Testis (tissue), 5 donors: ENCODE measurements around the gene STX19. TPM values are rescaled to one million over a fixed set of nuclear protein-coding genes. Genes with fewer than 3 reads are reported as not detected.

Experiments used
- DNase-seq: peaks from one replicate; pipeline ENCODE4 v3.0.0-alpha.2; 2019
- H3K27ac ChIP-seq, 2 donors: fragments of 200-600 bp; sonication (generic); one replicate each; pipeline ENCODE4 v1.5.1; 2019
- H3K27me3 ChIP-seq: fragments of 200-600 bp; sonication (generic); one replicate; pipeline ENCODE4 v1.5.1; 2019
- H3K36me3 ChIP-seq: fragments of 200-600 bp; sonication (generic); one replicate; pipeline ENCODE4 v1.5.1; 2017; ENCODE audit warnings: low read depth; ENCODE audit errors: missing control alignments
- H3K4me1 ChIP-seq: fragments of 200-600 bp; sonication (generic); one replicate; pipeline ENCODE4 v1.5.1; 2019
- H3K4me3 ChIP-seq, 2 donors: fragments of 200-600 bp; sonication (generic); one replicate each; pipeline ENCODE4 v1.5.1; 2017 to 2019
- H3K9me3 ChIP-seq: fragments of 200-600 bp; sonication (generic); one replicate; pipeline ENCODE4 v1.5.1; 2017
- POLR2A ChIP-seq: fragments of 450-650 bp; IDR thresholded peaks from one replicate; pipeline ENCODE4 v1.6.1; 2017; ENCODE audit warnings: antibody characterized with exemption, mild to moderate bottlenecking, moderate library complexity
- WGBS, 2 donors: methylation state at CpG; one replicate each; pipeline ENCODE4 v1.1.5; 2018; 5-methylcytosine and 5-hydroxymethylcytosine counted together
- intact Hi-C: fragments of 100-400 bp; cut with DNase I; formaldehyde crosslinking; loops from one replicate; pipeline ENCODE4 v1.15.1; 2023; ENCODE audit warnings: low total_unique reads
- long read RNA-seq, 2 donors: transcript quantifications; one replicate each; lab custom pipeline, GENCODE V29; 2026
- polyA plus RNA-seq: library from polyadenylated mRNA; stranded (reverse); fragments of 350-450 nt; fragmentation: Illumina TruSeq; extraction: RNeasy Lipid Tissue Mini Kit (QIAGEN cat#74804); gene quantifications from one replicate; pipeline ENCODE4 v1.2.3, GENCODE V29; 2014; ENCODE audit warnings: low read depth, low replicate concordance; ENCODE audit not compliant: insufficient read depth
- total RNA-seq, 2 donors: library from RNA; depleted of rRNA; stranded (reverse); fragments of >200 nt; gene quantifications; one replicate each; pipeline ENCODE4 v1.2.3, GENCODE V29; 2016
- TF ChIP-seq, protein P1 (sequence below), 3 experiments: fragments of 450-650 bp in 2 of 3; fragments of 200-600 bp in 1 of 3; sonication (generic) in 1 of 3; IDR thresholded peaks; one replicate each; pipeline ENCODE4 v1.5.1; 2016 to 2019; ENCODE audit warnings: antibody characterized with exemption in 3 of 3, mild to moderate bottlenecking in 2 of 3, moderate library complexity in 1 of 3

STX19 gene, protein sequence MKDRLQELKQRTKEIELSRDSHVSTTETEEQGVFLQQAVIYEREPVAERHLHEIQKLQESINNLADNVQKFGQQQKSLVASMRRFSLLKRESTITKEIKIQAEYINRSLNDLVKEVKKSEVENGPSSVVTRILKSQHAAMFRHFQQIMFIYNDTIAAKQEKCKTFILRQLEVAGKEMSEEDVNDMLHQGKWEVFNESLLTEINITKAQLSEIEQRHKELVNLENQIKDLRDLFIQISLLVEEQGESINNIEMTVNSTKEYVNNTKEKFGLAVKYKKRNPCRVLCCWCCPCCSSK
- not detected for total RNA-seq
- polyA plus RNA-seq, result 0.29 TPM
- long read RNA-seq, donor 1, partial matches to known transcripts, result 39 of 39 reads
- long read RNA-seq, donor 1, other reads (novel, unspliced or antisense), result 0 of 39 reads
- long read RNA-seq, donor 2, result 0 reads

DNA sequence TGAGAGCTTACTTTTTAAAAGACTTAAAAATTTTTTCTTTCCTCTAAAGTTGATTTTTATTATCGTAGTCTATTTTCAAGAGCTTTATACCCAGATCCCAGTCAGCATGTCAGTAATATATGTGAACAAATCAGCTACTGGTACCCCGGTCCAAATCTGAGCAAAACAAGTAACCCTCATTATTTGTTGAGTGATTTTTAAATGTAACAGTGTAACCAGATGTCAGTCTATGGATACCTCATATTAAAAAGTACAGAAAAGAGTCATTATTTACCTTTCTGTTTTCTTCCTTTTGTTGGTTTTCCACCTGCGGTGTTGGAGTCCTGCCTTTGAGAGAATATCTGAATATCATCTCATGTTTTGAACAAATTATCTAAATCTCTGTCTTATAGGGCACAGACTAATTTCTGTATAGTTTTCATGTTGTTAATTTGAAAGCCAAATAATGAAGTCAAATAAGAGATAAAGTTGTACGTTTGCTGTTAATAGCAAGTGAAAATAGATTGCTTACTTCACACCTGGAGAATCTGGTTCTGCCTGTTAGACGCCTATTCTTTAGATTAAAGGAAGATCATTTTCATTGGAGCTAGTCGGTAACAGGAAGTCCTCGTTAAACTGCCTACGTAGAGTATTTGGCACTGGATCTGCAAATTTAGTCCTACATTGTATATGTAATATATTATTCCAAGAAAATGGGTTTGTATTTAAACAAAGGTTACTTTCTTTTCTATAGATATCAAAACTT lies at the start of gene STX19:
Gene STX19, minus strand, starts transcription at position 505 of the 745 bp plus-strand sequence. CDS start 13,328 bp downstream, outside the sequence.
- no peak for DNase-seq
- WGBS, 2 donors, result 70 to 78% methylated on average over 8 of the region's 8 CpGs
- intact Hi-C loops, result no loop called here
- Histone ChIP-seq H3K27ac (no peak within 1 kb of the TSS), H3K27me3 (no peaks in the 10 kb centered on the region), H3K4me3 (no peak within 1 kb of the TSS), H3K36me3 (no peaks in the 10 kb centered on the region), H3K4me1 (peaks cover 7% of the 10 kb centered on the region), H3K9me3 (no peaks in the 10 kb centered on the region)
- TF ChIP-seq POLR2A, result no peak
- TF ChIP-seq, protein P1, sequence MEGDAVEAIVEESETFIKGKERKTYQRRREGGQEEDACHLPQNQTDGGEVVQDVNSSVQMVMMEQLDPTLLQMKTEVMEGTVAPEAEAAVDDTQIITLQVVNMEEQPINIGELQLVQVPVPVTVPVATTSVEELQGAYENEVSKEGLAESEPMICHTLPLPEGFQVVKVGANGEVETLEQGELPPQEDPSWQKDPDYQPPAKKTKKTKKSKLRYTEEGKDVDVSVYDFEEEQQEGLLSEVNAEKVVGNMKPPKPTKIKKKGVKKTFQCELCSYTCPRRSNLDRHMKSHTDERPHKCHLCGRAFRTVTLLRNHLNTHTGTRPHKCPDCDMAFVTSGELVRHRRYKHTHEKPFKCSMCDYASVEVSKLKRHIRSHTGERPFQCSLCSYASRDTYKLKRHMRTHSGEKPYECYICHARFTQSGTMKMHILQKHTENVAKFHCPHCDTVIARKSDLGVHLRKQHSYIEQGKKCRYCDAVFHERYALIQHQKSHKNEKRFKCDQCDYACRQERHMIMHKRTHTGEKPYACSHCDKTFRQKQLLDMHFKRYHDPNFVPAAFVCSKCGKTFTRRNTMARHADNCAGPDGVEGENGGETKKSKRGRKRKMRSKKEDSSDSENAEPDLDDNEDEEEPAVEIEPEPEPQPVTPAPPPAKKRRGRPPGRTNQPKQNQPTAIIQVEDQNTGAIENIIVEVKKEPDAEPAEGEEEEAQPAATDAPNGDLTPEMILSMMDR (IDR thresholded peaks at IDR 0.05), result no peak

DNA sequence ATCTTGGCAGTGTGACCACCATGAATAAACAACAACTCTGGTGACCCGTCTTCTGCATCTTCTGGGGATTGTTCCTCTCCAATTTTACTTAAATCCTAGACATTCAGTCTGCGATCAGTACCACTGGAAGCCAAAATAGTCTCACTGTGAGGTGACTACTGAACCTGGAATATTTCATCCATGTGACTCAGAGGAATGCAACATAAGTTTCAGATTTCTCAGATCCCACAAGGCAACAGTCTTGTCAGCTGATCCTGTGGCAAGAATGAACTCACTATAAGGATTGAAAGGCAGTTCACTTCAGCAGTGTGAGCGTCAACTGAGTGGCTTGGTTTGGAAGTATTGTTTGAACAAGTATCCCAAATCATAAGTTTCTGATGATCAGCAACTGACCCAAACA lies 47.7 kb upstream of the STX19 start:
- intact Hi-C loops, result no loop called here
- Histone ChIP-seq H3K27me3 (no peaks in the 10 kb centered on the region), H3K27ac (no peak overlapping the region), H3K36me3 (no peaks in the 10 kb centered on the region), H3K4me1 (no peaks in the 10 kb centered on the region), H3K9me3 (no peaks in the 10 kb centered on the region), H3K4me3 (no peak overlapping the region)
- WGBS, 2 donors, result 96 to 100% methylated on average over 3 of the region's 3 CpGs
- no peak for DNase-seq
- TF ChIP-seq, protein P1 (IDR thresholded peaks at IDR 0.05), result no peak
- no peak for TF ChIP-seq POLR2A

DNA sequence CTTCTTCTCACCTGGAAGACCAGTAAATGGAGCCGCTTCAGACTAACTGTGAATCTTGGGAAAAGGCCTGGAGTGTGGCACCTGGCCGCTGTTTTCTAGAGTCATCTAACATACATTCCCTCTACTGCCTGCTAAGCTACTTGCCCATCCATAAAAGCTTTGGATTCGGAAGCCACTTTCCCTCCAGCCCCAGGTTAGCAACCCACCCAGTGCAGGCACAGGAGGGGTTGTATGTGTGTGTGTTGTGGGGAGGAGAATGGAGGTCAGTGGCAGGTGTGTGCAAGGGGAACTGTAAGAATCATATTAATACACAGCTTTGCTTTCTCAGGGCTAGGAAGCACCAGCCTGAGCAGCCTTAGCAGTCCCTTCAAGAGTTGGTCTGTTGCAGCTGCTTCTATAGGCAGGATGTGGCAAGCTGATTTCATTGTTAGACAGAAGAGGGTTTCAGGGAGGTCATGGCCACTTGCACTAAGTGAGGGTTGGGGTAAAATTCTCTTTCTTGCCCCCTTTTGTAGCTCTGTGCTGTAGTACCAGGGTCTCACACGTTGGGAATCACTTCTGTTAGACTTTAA lies 43.4 kb upstream of the STX19 start:
- 86 to 90% methylated on average over 4 of the region's 4 CpGs for WGBS, 2 donors

DNA sequence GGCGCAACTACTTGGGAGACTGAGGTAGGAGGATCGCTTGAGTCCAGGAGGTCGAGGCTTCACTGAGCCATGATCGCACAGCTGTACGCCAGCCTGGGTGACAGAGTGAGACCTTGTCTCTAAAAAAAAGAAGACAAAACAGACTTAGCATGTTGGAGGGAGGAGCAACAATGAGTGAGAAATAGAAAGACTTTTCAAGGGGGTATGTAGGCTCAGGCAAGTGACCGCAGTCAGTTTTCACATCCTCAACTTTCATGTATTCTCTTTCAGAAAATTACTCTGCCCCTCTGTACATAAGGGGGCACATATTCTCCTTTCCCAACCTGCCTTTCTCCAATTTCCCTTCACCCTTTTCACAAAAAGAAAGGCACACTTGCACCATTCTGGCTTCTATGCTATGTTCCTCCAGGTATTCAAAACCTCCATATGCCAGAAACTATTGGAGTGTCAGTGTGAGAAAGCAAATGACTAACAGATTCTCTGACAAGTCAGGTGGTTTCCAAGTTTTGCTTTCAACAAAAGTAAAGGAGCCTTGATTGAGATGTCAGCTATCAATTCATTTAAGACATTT lies 42.0 kb upstream of the STX19 start:
- TF ChIP-seq POLR2A, result no peak
- TF ChIP-seq, protein P1 (IDR thresholded peaks at IDR 0.05), result no peak
- Histone ChIP-seq H3K4me3 (no peak overlapping the region), H3K27ac (no peak overlapping the region), H3K36me3 (no peaks in the 10 kb centered on the region), H3K27me3 (no peaks in the 10 kb centered on the region), H3K9me3 (no peaks in the 10 kb centered on the region), H3K4me1 (no peaks in the 10 kb centered on the region)
- no peak for DNase-seq
- intact Hi-C loops, result no loop called here
- 94 to 95% methylated on average over 6 of the region's 6 CpGs for WGBS, 2 donors

More for the DNA sequence above, 43.4 kb upstream of the STX19 start:
- Histone ChIP-seq H3K4me3 (no peak overlapping the region), H3K27ac (no peak overlapping the region), H3K4me1 (no peaks in the 10 kb centered on the region), H3K36me3 (no peaks in the 10 kb centered on the region), H3K9me3 (no peaks in the 10 kb centered on the region), H3K27me3 (no peaks in the 10 kb centered on the region)
- TF ChIP-seq, protein P1 (IDR thresholded peaks at IDR 0.05), result no peak
- no peak for TF ChIP-seq POLR2A
- no peak for DNase-seq
- intact Hi-C loops, result no loop called here
